ENCODE results near the gene ZNF534. TPM values are rescaled to one million over a fixed set of nuclear protein-coding genes. Genes with fewer than 3 reads are reported as not detected.
"Not testable (repeated sequence)": the region's sequence is repeated elsewhere in the genome, so short reads cannot be mapped to it uniquely, and the experiment has no call there.

ZNF534 gene
- total RNA-seq, 4 donors from 2014 or later: not detected

- Histone ChIP-seq H3K27me3 (no peaks in the 10 kb centered on the region), H3K9me3 (peaks cover 41 to 54% of the 10 kb centered on the region in 2 donors), H3K36me3 (no peaks in the 10 kb centered on the region), H3K4me1 (no peaks in the 10 kb centered on the region), H3K4me3 (no peak overlapping the region), H3K27ac (no peak overlapping the region)
- no peak for DNase-seq
- intact Hi-C loops (cut with DNase I; ENCODE audit: low total_unique reads): no loop called here
- TF ChIP-seq, protein P1, sequence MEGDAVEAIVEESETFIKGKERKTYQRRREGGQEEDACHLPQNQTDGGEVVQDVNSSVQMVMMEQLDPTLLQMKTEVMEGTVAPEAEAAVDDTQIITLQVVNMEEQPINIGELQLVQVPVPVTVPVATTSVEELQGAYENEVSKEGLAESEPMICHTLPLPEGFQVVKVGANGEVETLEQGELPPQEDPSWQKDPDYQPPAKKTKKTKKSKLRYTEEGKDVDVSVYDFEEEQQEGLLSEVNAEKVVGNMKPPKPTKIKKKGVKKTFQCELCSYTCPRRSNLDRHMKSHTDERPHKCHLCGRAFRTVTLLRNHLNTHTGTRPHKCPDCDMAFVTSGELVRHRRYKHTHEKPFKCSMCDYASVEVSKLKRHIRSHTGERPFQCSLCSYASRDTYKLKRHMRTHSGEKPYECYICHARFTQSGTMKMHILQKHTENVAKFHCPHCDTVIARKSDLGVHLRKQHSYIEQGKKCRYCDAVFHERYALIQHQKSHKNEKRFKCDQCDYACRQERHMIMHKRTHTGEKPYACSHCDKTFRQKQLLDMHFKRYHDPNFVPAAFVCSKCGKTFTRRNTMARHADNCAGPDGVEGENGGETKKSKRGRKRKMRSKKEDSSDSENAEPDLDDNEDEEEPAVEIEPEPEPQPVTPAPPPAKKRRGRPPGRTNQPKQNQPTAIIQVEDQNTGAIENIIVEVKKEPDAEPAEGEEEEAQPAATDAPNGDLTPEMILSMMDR (IDR thresholded peaks at IDR 0.05): no peak
- TF ChIP-seq POLR2A (IDR thresholded peaks at IDR 0.05): no peak
- no peak for TF ChIP-seq EP300 (IDR thresholded peaks at IDR 0.05; ENCODE audit: low read depth)
- no peak for TF ChIP-seq POLR2AphosphoS5 (IDR thresholded peaks at IDR 0.05)
- in situ Hi-C loops (cut with MboI; ENCODE audit: low pct_ligation_motif_present in 1 of 4, low pct_unique_long_range_greater_than_20kb in 1 of 4, low sequenced_read_pairs in 3 of 4): no loop called here
- 46% methylated on average over 28 of the region's 28 CpGs; no CpG with 5 or more reads in 1 of the 2 donors for WGBS, 2 donors (ENCODE audit: low coverage in 1 of 2)
Observed at GRCh38 chr19:52492994-52493470, 64.1 kb downstream of the ZNF534 start.

DNA sequence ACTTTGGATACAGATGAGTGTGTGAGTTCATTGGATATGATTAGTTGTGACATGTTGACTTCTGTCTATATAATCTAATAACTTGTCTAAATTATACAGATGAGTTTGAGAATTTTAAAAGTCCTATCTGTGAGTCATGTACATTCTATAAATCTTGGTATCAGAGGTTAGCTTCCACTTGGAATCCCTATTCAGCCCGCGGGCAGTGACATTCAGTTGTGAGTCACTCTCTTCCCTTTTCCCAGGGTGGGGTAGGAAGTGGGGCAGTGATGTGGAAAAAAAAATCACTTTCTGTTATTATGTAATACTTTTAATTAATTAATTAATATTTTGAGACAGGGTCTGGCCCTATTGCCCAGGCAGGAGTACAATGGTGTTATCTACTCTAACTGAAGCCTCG is 65.6 kb downstream of the ZNF534 start:
- in situ Hi-C loops (cut with MboI; ENCODE audit: low pct_ligation_motif_present in 1 of 4, low pct_unique_long_range_greater_than_20kb in 1 of 4, low sequenced_read_pairs in 3 of 4) (no loop called here), intact Hi-C loops (cut with DNase I; ENCODE audit: low total_unique reads) (no loop called here)
- Histone ChIP-seq H3K36me3 (no peaks in the 10 kb centered on the region), H3K4me3 (no peak overlapping the region), H3K9me3 (peaks cover 30 to 40% of the 10 kb centered on the region in 2 donors), H3K4me1 (no peaks in the 10 kb centered on the region), H3K27me3 (no peaks in the 10 kb centered on the region), H3K27ac (no peak overlapping the region)
- TF ChIP-seq, protein P1 (IDR thresholded peaks at IDR 0.05): no peak
- TF ChIP-seq POLR2AphosphoS5 (IDR thresholded peaks at IDR 0.05) (no peak), POLR2A (IDR thresholded peaks at IDR 0.05) (no peak), EP300 (IDR thresholded peaks at IDR 0.05; ENCODE audit: low read depth) (no peak)
- 74 to 87% methylated on average over 3 of the region's 3 CpGs for WGBS, 2 donors (ENCODE audit: low coverage in 1 of 2)
- no peak for DNase-seq

GRCh38 chr19:52498571-52498970 is 69.6 kb downstream of the ZNF534 start:
- intact Hi-C loops (cut with DNase I; ENCODE audit: low total_unique reads): no loop called here
- H3K9me3 ChIP-seq: peaks cover 14 to 20% of the 10 kb centered on the region in 2 donors
- WGBS, 2 donors (ENCODE audit: low coverage in 1 of 2): 92 to 95% methylated on average over 2 to 8 of the region's 8 CpGs

DNA sequence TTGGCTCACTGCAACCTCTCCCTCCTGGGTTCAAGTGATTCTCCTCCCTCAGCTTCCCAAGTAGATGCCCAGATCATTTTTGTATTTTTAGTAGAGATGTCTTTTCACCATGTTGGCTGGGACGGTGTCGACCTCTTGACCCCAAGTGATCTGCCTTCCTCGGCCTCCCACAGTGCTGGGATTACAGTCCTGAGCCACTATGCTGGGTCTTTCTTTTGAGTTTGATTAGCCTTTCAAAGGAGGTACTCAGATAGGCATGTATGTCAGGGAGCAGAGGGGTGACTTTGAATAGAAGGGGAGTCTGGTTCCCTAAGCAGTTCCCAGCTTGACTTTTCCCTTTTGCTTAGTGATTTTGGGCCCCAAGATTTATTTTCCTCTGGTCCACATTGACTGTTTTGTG is 71.5 kb downstream of the ZNF534 start:
- H3K4me1 ChIP-seq; H3K27me3 ChIP-seq; DNase-seq; H3K4me3 ChIP-seq; H3K9me3 ChIP-seq; intact Hi-C loops (cut with DNase I; ENCODE audit: low total_unique reads); in situ Hi-C loops (cut with MboI; ENCODE audit: low pct_ligation_motif_present in 1 of 4, low pct_unique_long_range_greater_than_20kb in 1 of 4, low sequenced_read_pairs in 3 of 4); H3K27ac ChIP-seq; H3K36me3 ChIP-seq: not testable (repeated sequence)
- 41% methylated on average over 3 of the region's 3 CpGs; no CpG with 5 or more reads in 1 of the 2 donors for whole genome bisulfite sequencing, 2 donors (ENCODE audit: low coverage in 1 of 2)

More at GRCh38 chr19:52498571-52498970, 69.6 kb downstream of the ZNF534 start:
- no peaks in the 10 kb centered on the region for H3K27me3 ChIP-seq
- in situ Hi-C loops (cut with MboI; ENCODE audit: low pct_ligation_motif_present in 1 of 4, low pct_unique_long_range_greater_than_20kb in 1 of 4, low sequenced_read_pairs in 3 of 4): no loop called here
- H3K36me3 ChIP-seq: no peaks in the 10 kb centered on the region
- no peak for DNase-seq
- H3K4me1 ChIP-seq: no peaks in the 10 kb centered on the region
- no peak overlapping the region for H3K27ac ChIP-seq
- TF ChIP-seq, protein P1 (IDR thresholded peaks at IDR 0.05): no peak
- no peak for TF ChIP-seq POLR2A (IDR thresholded peaks at IDR 0.05)
- TF ChIP-seq EP300 (IDR thresholded peaks at IDR 0.05; ENCODE audit: low read depth): no peak
- TF ChIP-seq POLR2AphosphoS5 (IDR thresholded peaks at IDR 0.05): no peak
- H3K4me3 ChIP-seq: no peak overlapping the region

GRCh38 chr19:52500991-52501390 is 72.0 kb downstream of the ZNF534 start:
- H3K27me3 ChIP-seq; H3K9me3 ChIP-seq; H3K4me1 ChIP-seq; H3K4me3 ChIP-seq; intact Hi-C loops (cut with DNase I; ENCODE audit: low total_unique reads); H3K36me3 ChIP-seq; H3K27ac ChIP-seq; DNase-seq; in situ Hi-C loops (cut with MboI; ENCODE audit: low pct_ligation_motif_present in 1 of 4, low pct_unique_long_range_greater_than_20kb in 1 of 4, low sequenced_read_pairs in 3 of 4): not testable (repeated sequence)
- 86% methylated on average over 12 of the region's 12 CpGs; no CpG with 5 or more reads in 1 of the 2 donors for WGBS, 2 donors (ENCODE audit: low coverage in 1 of 2)

Small RNAs within 50 kb of the gene (small RNA-seq; reads per million reads assigned to genes)
- 0 reads per million in 4 donors for gene AC010332.1

Other genes starting within 250 kb of the ZNF534 start
- 100 to 1,000 TPM; 179 to 315 (median 227) TPM for gene PPP2R1A, start 239.1 kb upstream of the ZNF534 start, total RNA-seq
- 10 to 100 TPM in 1 of 4 donors, 1 to 10 TPM in 3; 1.1 to 34.2 (median 6.8) TPM for gene ZNF766, start 159.6 kb upstream of the ZNF534 start, total RNA-seq
- gene ZNF480, start 132.0 kb upstream of the ZNF534 start, total RNA-seq: 10 to 100 TPM in 3 of 4 donors, 1 to 10 TPM in 1; 9.4 to 20.1 (median 10.7) TPM
- gene ZNF610, start 92.9 kb upstream of the ZNF534 start, total RNA-seq: 1 to 10 TPM in 2 of 4 donors, under 1 TPM in 1, not detected in 1; 0.68 to 6.6 (median 1.6) TPM
- gene ZNF880, start 59.2 kb upstream of the ZNF534 start, total RNA-seq: 10 to 100 TPM in 1 of 4 donors, 1 to 10 TPM in 3; 3.6 to 16.7 (median 8.8) TPM
- 10 to 100 TPM in 2 of 4 donors, 1 to 10 TPM in 1, under 1 TPM in 1; 1.00 to 15.8 (median 9.0) TPM for gene ZNF528, start 31.3 kb upstream of the ZNF534 start, total RNA-seq
- under 1 TPM in 2 of 4 donors, not detected in 2; 0.95 to 0.96 TPM for gene ZNF578, start 24.4 kb downstream of the ZNF534 start, total RNA-seq
- 10 to 100 TPM; 21.5 to 66.6 (median 36.8) TPM for gene ZNF808, start 98.5 kb downstream of the ZNF534 start, total RNA-seq
- 10 to 100 TPM; 12.0 to 31.1 (median 23.9) TPM for gene ZNF701, start 141.1 kb downstream of the ZNF534 start, total RNA-seq
- gene ZNF83, start 209.2 kb downstream of the ZNF534 start, total RNA-seq: 10 to 100 TPM; 13.3 to 55.6 (median 26.7) TPM

All from transverse colon (tissue), 4 donors.